CD14-positive monocyte (primary cell): ENCODE data around the gene TMEM47. TPM values are rescaled to one million over a fixed set of nuclear protein-coding genes. Genes with fewer than 3 reads are reported as not detected.

Experiments
- DNase-seq, 3 donors: peaks; one replicate each; pipeline ENCODE4 v3.0.0-alpha.2; 2011 to 2022
- H2AFZ ChIP-seq: 2 replicates; pipeline ENCODE4 v1.6.0; 2012; ENCODE audit warnings: mild to moderate bottlenecking, low read depth, low read length, inconsistent platforms; ENCODE audit not compliant: insufficient read depth, poor library complexity, severe bottlenecking
- H3K27ac ChIP-seq, 2 donors: 1 replicate in 1 of 2; 2 replicates in 1 of 2; pipeline ENCODE4 v1.5.1; 2012 to 2013; ENCODE audit warnings: low read length in 2 of 2, control low read depth in 1 of 2, inconsistent platforms in 1 of 2, low read depth in 1 of 2, mild to moderate bottlenecking in 1 of 2
- H3K27me3 ChIP-seq, 2 donors: one replicate each; pipeline versions ENCODE4 v1.6.0 to v1.6.1; 2011 to 2013; ENCODE audit warnings: low read length in 2 of 2; ENCODE audit not compliant: control insufficient read depth in 2 of 2, insufficient read depth in 2 of 2
- H3K36me3 ChIP-seq, 2 donors: replicated peaks in 1 of 2; 1 replicate in 1 of 2; 2 replicates in 1 of 2; pipeline versions ENCODE4 v1.5.1 to v1.6.1; 2012 to 2013; ENCODE audit warnings: low read length in 2 of 2, control low read depth in 1 of 2, inconsistent platforms in 1 of 2, mild to moderate bottlenecking in 1 of 2; ENCODE audit not compliant: insufficient read depth in 2 of 2, control insufficient read depth in 1 of 2
- H3K4me1 ChIP-seq, 2 donors: 1 replicate in 1 of 2; 2 replicates in 1 of 2; pipeline versions ENCODE4 v1.5.1 to v1.6.1; 2012 to 2013; ENCODE audit warnings: low read length in 2 of 2, control low read depth in 1 of 2, inconsistent platforms in 1 of 2, mild to moderate bottlenecking in 1 of 2, moderate library complexity in 1 of 2; ENCODE audit not compliant: insufficient read depth in 2 of 2, control insufficient read depth in 1 of 2
- H3K4me2 ChIP-seq: replicated peaks from 2 replicates; pipeline ENCODE3; 2012; ENCODE audit warnings: low read length, moderate library complexity, mild to moderate bottlenecking; ENCODE audit not compliant: poor library complexity, severe bottlenecking; ENCODE audit errors: extremely low read depth
- H3K4me3 ChIP-seq, 3 experiments: fragments of 200-600 bp in 1 of 3; sonication (generic) in 1 of 3; replicated peaks in 1 of 3; 1 replicate in 2 of 3; 2 replicates in 1 of 3; pipeline ENCODE4 v1.5.1; 2011 to 2013; ENCODE audit warnings: low read length in 3 of 3, mild to moderate bottlenecking in 3 of 3, control low read depth in 2 of 3, low read depth in 2 of 3, inconsistent platforms in 1 of 3, moderate library complexity in 1 of 3
- H3K79me2 ChIP-seq: 2 replicates; pipeline ENCODE4 v1.6.0; 2012; ENCODE audit warnings: mild to moderate bottlenecking, control low read depth, inconsistent platforms, low read length, moderate library complexity; ENCODE audit not compliant: insufficient read depth
- H3K9ac ChIP-seq: 2 replicates; pipeline ENCODE4 v1.6.0; 2017; ENCODE audit warnings: low read length, mild to moderate bottlenecking; ENCODE audit not compliant: insufficient read depth, poor library complexity, severe bottlenecking
- H3K9me3 ChIP-seq, 2 donors: replicated peaks in 1 of 2; 1 replicate in 1 of 2; 2 replicates in 1 of 2; pipeline versions ENCODE4 v1.5.1 to v1.6.1; 2012 to 2013; ENCODE audit warnings: low read length in 2 of 2, control low read depth in 1 of 2; ENCODE audit not compliant: control insufficient read depth in 1 of 2, insufficient read depth in 1 of 2
- H4K20me1 ChIP-seq: 2 replicates; pipeline ENCODE4 v1.6.0; 2012; ENCODE audit warnings: mild to moderate bottlenecking, low read length, control low read depth, moderate library complexity; ENCODE audit not compliant: insufficient read depth
- H3K27ac Mint-ChIP-seq, 7 donors: one replicate each; pipeline ENCODE4 v1.8.0; 2020; ENCODE audit warnings: mild to moderate bottlenecking in 7 of 7, mixed read lengths in 7 of 7, moderate library complexity in 6 of 7, inconsistent platforms in 2 of 7
- H3K27me3 Mint-ChIP-seq, 3 donors: one replicate each; pipeline ENCODE4 v1.8.0; 2021 to 2022; ENCODE audit warnings: low read depth in 3 of 3, mild to moderate bottlenecking in 3 of 3, mixed read lengths in 3 of 3, moderate library complexity in 3 of 3, inconsistent platforms in 1 of 3
- H3K36me3 Mint-ChIP-seq, 2 donors: one replicate each; pipeline ENCODE4 v1.8.0; 2020; ENCODE audit warnings: mixed read lengths in 2 of 2, inconsistent platforms in 1 of 2, mild to moderate bottlenecking in 1 of 2
- H3K4me1 Mint-ChIP-seq: one replicate; pipeline ENCODE4 v1.8.0; 2020; ENCODE audit warnings: mild to moderate bottlenecking, mixed read lengths
- H3K4me3 Mint-ChIP-seq, 2 donors: one replicate each; pipeline ENCODE4 v1.8.0; 2020; ENCODE audit warnings: mild to moderate bottlenecking in 2 of 2, mixed read lengths in 2 of 2, moderate library complexity in 1 of 2
- H3K9me3 Mint-ChIP-seq, 7 donors: one replicate each; pipeline ENCODE4 v1.8.0; 2020 to 2022; ENCODE audit warnings: mixed read lengths in 7 of 7, mild to moderate bottlenecking in 6 of 7, moderate library complexity in 6 of 7, inconsistent platforms in 2 of 7
- WGBS: methylation state at CpG from one replicate; pipeline ENCODE4 v1.1.5; 2013; ENCODE audit warnings: missing lambda C conversion rate; ENCODE audit not compliant: insufficient coverage; 5-methylcytosine and 5-hydroxymethylcytosine counted together
- intact Hi-C, 2 donors: fragments of 100-400 bp; cut with micrococcal nuclease; formaldehyde crosslinking; loops; one replicate each; pipeline versions ENCODE4 v1.15.0 to v1.15.1; 2023
- polyA minus RNA-seq: library from RNA; depleted of rRNA, polyadenylated mRNA; stranded (reverse); fragments of >200 nt; gene quantifications from 2 replicates; pipeline ENCODE4 v1.2.3, GENCODE V29; 2012
- polyA plus RNA-seq, 3 donors: library from polyadenylated mRNA; depleted of rRNA in 1 of 3; unstranded in 2 of 3; stranded (reverse) in 1 of 3; fragments of 300-500 nt in 2 of 3; fragments of >200 nt in 1 of 3; fragmentation: Illumina TruSeq in 2 of 3; gene quantifications; 1 replicate in 2 of 3; 2 replicates in 1 of 3; pipeline ENCODE4 v1.2.3, GENCODE V29; 2012 to 2021
- total RNA-seq, 12 experiments: library from RNA in 1 of 12; stranded (reverse) in 1 of 12; fragments of 120-200 nt in 1 of 12; gene quantifications; one replicate each; pipeline ENCODE4 v1.2.4 and lab custom pipeline; 2013 to 2026; ENCODE audit warnings: mixed read lengths in 6 of 12, inconsistent platforms in 1 of 12
- TF ChIP-seq, protein P1 (sequence below): fragments of 200-600 bp; IDR thresholded peaks from one replicate; pipeline ENCODE4 v1.8.0; 2022; ENCODE audit warnings: antibody characterized with exemption, mild to moderate bottlenecking

Gene TMEM47
- total RNA-seq (2013), result 0.44 TPM
- not detected for polyA plus RNA-seq
- polyA minus RNA-seq, result not detected in 2 replicates
- total RNA-seq (lab: John Stamatoyannopoulos, UW), result 0 to 0.69 (median 0.06) reads per million in 11 experiments

- under 1% methylated on average over 81 of the region's 100 CpGs for WGBS
These were observed at the start of gene TMEM47 for GRCh38 chrX:34656842-34657725. Gene TMEM47 (minus strand): TSS chrX:34657285. CDS start chrX:34657029, 256 bp downstream.

GRCh38 chrX:34687095-34687494 is 30.0 kb upstream of the TMEM47 start:
- no peak overlapping the region for H3K9ac ChIP-seq
- no peaks in the 10 kb centered on the region for H3K9me3 ChIP-seq
- H3K27me3 Mint-ChIP-seq, result peaks cover 0 to 1% (median 0%) of the 10 kb centered on the region in 3 donors
- H3K4me2 ChIP-seq, result no peak overlapping the region
- H3K4me1 Mint-ChIP-seq, result no peaks in the 10 kb centered on the region
- no peak overlapping the region for H3K27ac ChIP-seq
- TF ChIP-seq, protein P1, sequence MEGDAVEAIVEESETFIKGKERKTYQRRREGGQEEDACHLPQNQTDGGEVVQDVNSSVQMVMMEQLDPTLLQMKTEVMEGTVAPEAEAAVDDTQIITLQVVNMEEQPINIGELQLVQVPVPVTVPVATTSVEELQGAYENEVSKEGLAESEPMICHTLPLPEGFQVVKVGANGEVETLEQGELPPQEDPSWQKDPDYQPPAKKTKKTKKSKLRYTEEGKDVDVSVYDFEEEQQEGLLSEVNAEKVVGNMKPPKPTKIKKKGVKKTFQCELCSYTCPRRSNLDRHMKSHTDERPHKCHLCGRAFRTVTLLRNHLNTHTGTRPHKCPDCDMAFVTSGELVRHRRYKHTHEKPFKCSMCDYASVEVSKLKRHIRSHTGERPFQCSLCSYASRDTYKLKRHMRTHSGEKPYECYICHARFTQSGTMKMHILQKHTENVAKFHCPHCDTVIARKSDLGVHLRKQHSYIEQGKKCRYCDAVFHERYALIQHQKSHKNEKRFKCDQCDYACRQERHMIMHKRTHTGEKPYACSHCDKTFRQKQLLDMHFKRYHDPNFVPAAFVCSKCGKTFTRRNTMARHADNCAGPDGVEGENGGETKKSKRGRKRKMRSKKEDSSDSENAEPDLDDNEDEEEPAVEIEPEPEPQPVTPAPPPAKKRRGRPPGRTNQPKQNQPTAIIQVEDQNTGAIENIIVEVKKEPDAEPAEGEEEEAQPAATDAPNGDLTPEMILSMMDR, result no peak
- intact Hi-C loops, result no loop called here
- H4K20me1 ChIP-seq, result no peaks in the 10 kb centered on the region
- H3K27me3 ChIP-seq, result no peaks in the 10 kb centered on the region
- H3K27ac Mint-ChIP-seq, result no peak overlapping the region
- peaks cover 0 to 6% (median 3%) of the 10 kb centered on the region in 7 donors for H3K9me3 Mint-ChIP-seq
- H3K36me3 Mint-ChIP-seq, result no peaks in the 10 kb centered on the region
- H3K4me3 ChIP-seq, result no peak overlapping the region
- no peaks in the 10 kb centered on the region for H3K79me2 ChIP-seq
- H3K4me3 Mint-ChIP-seq, result no peak overlapping the region
- DNase-seq, result no peak
- no CpG with 5 or more reads among the region's 2 CpGs for WGBS
- H3K36me3 ChIP-seq, result no peaks in the 10 kb centered on the region
- no peaks in the 10 kb centered on the region for H3K4me1 ChIP-seq
- H2AFZ ChIP-seq, result no peak overlapping the region

More at GRCh38 chrX:34656842-34657725, at the start of gene TMEM47:
- intact Hi-C loops, result no loop called here
- Histone ChIP-seq H3K27ac (no peak within 1 kb of the TSS), H3K9me3 (peaks cover 0 to 11% of the 10 kb centered on the region in 2 donors), H3K9ac (no peak within 1 kb of the TSS), H3K4me1 (no peaks in the 10 kb centered on the region), H3K36me3 (no peaks in the 10 kb centered on the region), H3K27me3 (peaks cover 33% of the 10 kb centered on the region in 2 donors), H3K4me3 (peak within 1 kb of the TSS in 1 of 3 experiments; percentile 23), H4K20me1 (no peaks in the 10 kb centered on the region), H2AFZ (no peak within 1 kb of the TSS), H3K79me2 (no peaks in the 10 kb centered on the region), H3K4me2 (peak within 1 kb of the TSS; percentile 42)
- Mint-ChIP-seq H3K4me3 (peak within 1 kb of the TSS; percentile 20 to 76), H3K4me1 (peaks cover 5% of the 10 kb centered on the region), H3K27me3 (peaks cover 29 to 51% (median 38%) of the 10 kb centered on the region in 3 donors), H3K36me3 (no peaks in the 10 kb centered on the region), H3K27ac (no peak within 1 kb of the TSS), H3K9me3 (peaks cover 2 to 10% (median 8%) of the 10 kb centered on the region in 7 donors)
- DNase-seq, result peak in 1 of 3 donors; percentile 2
- TF ChIP-seq, protein P1, result no peak
